Measurements from ENCODE around the gene HOXD10. TPM values are rescaled to one million over a fixed set of nuclear protein-coding genes. Genes with fewer than 3 reads are reported as not detected.

The HOXD10 gene
- total RNA-seq, 1 donor from 2014 or later = 1.9 TPM

DNA sequence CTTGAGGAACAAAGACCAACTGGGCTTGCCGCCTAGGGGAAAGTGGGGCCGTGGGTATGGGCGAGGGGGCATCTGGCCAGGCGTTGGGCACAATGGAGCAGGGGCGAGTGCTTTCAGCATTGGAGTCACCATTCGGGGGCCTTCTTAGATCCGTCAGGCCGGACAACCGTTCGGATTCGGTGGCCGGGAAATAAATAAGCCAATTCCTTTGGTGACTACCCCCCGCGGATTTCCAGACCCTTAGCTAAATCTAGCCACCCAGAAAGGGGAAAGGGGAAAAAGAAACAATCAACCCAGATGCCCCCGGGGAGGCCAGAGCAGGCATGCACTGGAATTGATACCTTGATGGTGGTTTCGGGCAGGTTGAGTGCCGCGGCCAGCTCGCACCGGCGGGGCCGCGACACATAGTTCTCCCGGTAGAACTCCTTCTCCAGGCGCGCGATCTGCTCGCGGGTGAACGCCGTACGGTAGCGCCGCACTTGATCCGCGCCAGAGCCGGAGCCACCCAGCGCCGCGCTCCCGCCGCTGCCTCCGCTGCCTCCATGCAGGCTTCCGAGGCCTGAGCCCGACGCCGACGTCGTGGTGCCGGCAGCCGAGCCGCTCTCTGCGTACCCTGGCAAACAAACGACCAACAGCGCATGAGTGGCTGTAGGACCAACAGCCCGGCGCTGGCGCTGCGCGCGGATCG is 34.6 kb upstream of the HOXD10 start:
- DNase-seq (ENCODE audit: low spot score) (no peak), ATAC-seq (no peak)
- intact Hi-C loops (cut with DNase I) = loop anchor here (2.0 to 10.0 kb wide), 2 partner anchors 53 to 397 kb away; no protein-coding TSS in a partner anchor

DNA sequence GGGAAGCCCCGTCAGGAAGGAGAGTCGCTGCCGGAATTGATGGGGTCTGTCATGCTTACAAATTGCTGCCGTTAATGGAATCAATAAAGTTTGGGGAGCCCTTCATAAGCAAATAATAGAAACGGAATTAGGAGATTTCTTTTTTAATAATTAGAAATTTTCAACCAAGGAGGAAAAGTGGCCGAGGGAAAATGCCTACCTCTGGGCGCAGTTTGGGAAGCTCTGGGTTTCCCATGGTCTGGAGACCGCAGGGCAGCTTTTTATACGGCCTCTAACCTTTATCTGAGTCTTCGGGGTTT is 34.1 kb upstream of the HOXD10 start:
- intact Hi-C loops (cut with DNase I) = loop anchor here (10.0 kb wide), 1 partner anchor 398 kb away; no protein-coding TSS in a partner anchor
- ATAC-seq (no peak), DNase-seq (ENCODE audit: low spot score) (no peak)

DNA sequence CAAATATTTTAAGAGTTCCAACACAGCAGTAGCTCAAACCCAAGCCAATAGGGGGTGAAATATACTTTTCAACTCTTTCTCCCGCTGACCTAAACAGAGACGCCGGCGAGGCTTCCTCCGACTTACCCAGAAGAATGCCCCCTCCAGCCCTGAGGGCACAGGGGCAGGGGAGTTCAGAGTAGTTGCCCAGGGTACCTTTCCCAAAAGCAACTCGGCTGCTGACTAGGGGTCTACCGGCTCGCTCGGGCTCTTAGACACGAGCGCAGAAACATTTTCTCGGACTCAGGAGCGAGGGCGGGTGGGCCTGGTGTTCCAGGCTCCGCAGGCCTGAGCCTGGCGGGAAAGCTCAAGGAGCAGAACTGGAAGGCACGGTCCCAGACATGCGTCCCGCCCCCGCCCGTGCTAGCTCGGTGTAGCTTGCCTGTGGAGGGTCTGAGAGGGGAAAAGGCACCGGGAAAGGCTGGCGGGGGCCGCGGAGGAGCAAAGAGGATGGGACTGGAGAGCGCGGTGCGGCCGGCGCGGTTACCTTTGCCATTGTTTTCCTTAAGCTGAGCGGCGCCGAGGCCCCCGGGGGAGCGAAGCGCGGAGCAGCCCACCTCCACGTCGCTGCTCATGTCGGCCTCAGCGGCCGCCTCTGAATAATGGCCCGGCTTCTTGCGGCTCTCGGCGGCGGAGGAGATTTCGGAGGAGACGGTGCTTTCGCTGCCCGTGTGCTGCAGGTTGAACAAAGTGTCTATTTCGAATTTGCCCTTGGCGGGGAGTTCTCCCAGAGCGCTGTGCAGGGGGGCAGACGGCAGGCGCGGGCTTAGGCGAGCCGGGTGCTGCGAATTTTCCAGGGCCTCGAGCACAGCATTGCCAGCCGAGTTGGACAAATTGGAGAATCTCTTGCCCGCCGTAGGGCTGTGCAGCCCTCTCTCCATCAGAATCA is 33.5 kb upstream of the HOXD10 start:
- intact Hi-C loops (cut with DNase I) = loop anchor here (10.0 kb wide), 1 partner anchor 398 kb away; no protein-coding TSS in a partner anchor
- ATAC-seq (no peak), DNase-seq (ENCODE audit: low spot score) (no peak)

- DNase-seq (ENCODE audit: low spot score) (no peak), ATAC-seq (no peak)
- intact Hi-C loops (cut with DNase I) = loop anchor here (10.0 kb wide), 1 partner anchor 399 kb away; no protein-coding TSS in a partner anchor
These were observed 32.7 kb upstream of the HOXD10 start, which contains the start of gene EVX2 for GRCh38 chr2:176083796-176084261. Gene EVX2, minus strand, starts transcription at chr2:176083962. Its CDS starts 186 bp downstream, at chr2:176083776.

- intact Hi-C loops (cut with DNase I) = loop anchor here (10.0 kb wide), 1 partner anchor 400 kb away; no protein-coding TSS in a partner anchor
- ATAC-seq = no peak
- DNase-seq (ENCODE audit: low spot score) = no peak
These were observed 31.9 kb upstream of the HOXD10 start for GRCh38 chr2:176084611-176085119.

GRCh38 chr2:176085120-176085788 is 31.3 kb upstream of the HOXD10 start:
- DNase-seq (ENCODE audit: low spot score) (no peak), ATAC-seq (no peak)
- intact Hi-C loops (cut with DNase I) = loop anchor here (10.0 kb wide), 1 partner anchor 400 kb away; no protein-coding TSS in a partner anchor

- intact Hi-C loops (cut with DNase I) = loop anchor here (10.0 kb wide), 1 partner anchor 401 kb away; no protein-coding TSS in a partner anchor
- ATAC-seq (no peak), DNase-seq (ENCODE audit: low spot score) (no peak)
These were observed 30.5 kb upstream of the HOXD10 start for GRCh38 chr2:176085861-176086771.

GRCh38 chr2:176087330-176088047 is 29.1 kb upstream of the HOXD10 start:
- DNase-seq (ENCODE audit: low spot score) (no peak), ATAC-seq (no peak)
- intact Hi-C loops (cut with DNase I) = loop anchor here (10.0 kb wide), 1 partner anchor 403 kb away; no protein-coding TSS in a partner anchor

DNA sequence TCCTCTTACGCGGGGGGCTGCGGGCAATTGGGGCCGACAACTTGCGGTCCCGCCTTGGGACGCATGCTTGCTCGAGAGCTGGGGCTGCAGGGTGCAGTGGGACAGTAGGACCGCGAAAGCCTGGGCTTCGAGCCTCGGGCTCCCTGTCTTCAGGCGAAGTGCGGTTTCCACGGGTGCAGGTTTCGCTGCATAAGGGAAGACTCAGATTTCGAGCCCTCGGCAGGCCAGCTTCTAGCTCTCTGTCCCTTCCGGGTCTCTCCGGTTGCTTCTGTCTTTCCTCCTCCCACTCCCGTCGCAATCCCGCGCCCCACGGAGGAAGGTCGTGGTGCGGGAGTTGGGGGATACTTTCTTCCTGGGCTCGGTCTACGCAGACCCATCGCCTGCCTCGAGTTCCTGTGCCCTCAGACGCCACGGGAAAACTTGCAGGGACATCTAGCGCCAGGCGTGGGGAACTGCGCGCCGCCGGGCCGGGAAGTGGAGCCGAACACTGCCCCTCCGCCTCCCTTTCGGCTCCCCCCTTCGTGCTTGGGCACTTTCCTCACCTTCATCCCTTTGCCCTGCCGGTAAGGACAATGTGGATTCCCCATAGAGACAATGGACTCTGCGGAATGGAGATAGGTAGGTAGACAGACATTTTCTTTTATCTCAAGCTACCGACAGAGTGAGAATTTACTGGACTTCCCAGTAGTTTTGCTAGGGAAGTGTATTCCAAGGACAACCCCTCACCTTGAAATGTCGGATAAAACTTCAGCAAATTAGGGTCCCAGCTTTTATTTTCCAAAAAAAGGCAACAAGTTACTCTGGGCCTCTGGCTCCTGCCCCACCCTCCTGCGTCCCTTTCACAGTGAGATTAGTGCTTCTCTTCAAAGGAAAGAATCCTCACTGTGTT is 28.3 kb upstream of the HOXD10 start:
- ATAC-seq (peak; percentile 75), DNase-seq (ENCODE audit: low spot score) (no peak)
- intact Hi-C loops (cut with DNase I) = loop anchor here (10.0 kb wide), 1 partner anchor 403 kb away; no protein-coding TSS in a partner anchor

- ATAC-seq = no peak
- intact Hi-C loops (cut with DNase I) = loop anchor here (10.0 kb wide), 1 partner anchor 404 kb away; no protein-coding TSS in a partner anchor
These were observed 27.4 kb upstream of the HOXD10 start for GRCh38 chr2:176088937-176089842.

DNA sequence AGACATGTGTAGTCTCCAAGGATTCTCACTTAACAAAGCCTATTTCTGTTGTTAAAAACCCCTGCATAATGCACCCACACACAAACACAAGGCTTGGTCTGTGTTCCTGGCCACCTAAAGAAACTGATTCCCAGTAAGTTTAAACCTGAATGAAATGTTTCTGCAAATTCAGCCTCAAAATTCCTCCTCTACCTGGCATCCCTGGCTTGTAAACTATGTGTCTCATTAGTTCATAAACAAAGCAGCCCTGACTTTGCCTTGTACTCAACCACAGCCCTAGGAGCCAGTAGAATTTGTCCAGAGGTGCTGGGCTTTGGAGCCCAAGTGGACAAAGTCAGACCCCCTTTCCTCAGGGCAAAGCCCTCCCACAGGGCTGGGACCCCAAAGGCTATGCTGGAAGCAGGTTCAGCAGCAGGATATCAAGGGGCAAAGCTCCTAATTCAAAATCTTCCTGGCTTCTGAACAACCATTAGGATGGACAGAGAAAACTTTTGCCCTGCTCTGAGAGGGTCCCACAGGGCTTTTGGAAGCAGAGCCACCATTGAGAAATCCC is 26.7 kb upstream of the HOXD10 start:
- intact Hi-C loops (cut with DNase I) = loop anchor here (10.0 kb wide), 2 partner anchors 405 to 1755 kb away; partner anchors contain the start of gene SP9
- ATAC-seq (no peak), DNase-seq (ENCODE audit: low spot score) (no peak)

More at GRCh38 chr2:176088937-176089842, 27.4 kb upstream of the HOXD10 start:
- DNase-seq (ENCODE audit: low spot score) = no peak

GRCh38 chr2:176090862-176091261 is 25.7 kb upstream of the HOXD10 start:
- intact Hi-C loops (cut with DNase I) = loop anchor here (10.0 kb wide), 1 partner anchor 1756 kb away; the partner anchor contains the start of gene SP9
- no peak for DNase-seq (ENCODE audit: low spot score)
- no peak for ATAC-seq

GRCh38 chr2:176091329-176092258 is 25.0 kb upstream of the HOXD10 start:
- no peak for ATAC-seq
- intact Hi-C loops (cut with DNase I) = loop anchor here (10.0 kb wide), 1 partner anchor 1757 kb away; the partner anchor contains the start of gene SP9
- DNase-seq (ENCODE audit: low spot score) = no peak
